ENCODE data around the gene COL24A1. TPM values are rescaled to one million over a fixed set of nuclear protein-coding genes. Genes with fewer than 3 reads are reported as not detected.

The COL24A1 gene
- total and polyA plus RNA-seq, 2 of the 13 experiments (the other 11 are each of a cell fraction or from before 2014, with no cell fraction given), result 0.04 to 0.13 TPM

DNA sequence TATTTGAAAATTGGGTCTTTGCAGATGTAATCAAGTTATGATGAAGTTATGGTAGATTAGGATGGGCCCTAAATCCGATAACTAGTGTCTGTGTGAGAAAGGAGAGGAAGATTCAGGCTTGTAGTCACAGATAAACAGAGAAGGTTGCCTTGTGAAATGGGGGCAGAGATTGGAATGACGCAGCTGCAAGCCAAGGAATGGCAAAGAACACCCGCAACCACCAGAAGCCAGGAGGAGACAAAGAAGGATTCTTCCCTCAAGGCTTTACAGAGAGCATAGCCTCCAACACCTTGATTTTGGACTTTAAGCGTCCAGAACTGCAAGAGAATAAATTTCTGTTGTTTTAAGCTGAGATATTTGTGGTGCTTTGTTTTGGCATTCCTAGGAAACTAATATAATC lies 35.4 kb upstream of the COL24A1 start:
- Histone ChIP-seq H3K4me3 (replicated peaks in 1 of 3; ENCODE audit: insufficient read depth in 1 of 3, low read depth in 2 of 3, low read length in 3 of 3) (no peak overlapping the region), H2AFZ (ENCODE audit: low read length) (no peak overlapping the region), H3K79me2 (ENCODE audit: insufficient read depth, low read length) (no peaks in the 10 kb centered on the region), H4K20me1 (ENCODE audit: insufficient read depth, low read length) (no peaks in the 10 kb centered on the region), H3K9ac (ENCODE audit: insufficient read depth, low read depth, low read length) (no peak overlapping the region), H3K9me3 (ENCODE audit: low read length) (no peaks in the 10 kb centered on the region), H3K36me3 (replicated peaks in 1 of 2; ENCODE audit: control insufficient read depth in 1 of 2, insufficient read depth in 2 of 2, low read length in 2 of 2) (no peaks in the 10 kb centered on the region), H3K27ac (ENCODE audit: extremely low read length, insufficient read depth, low read length) (no peak overlapping the region), H3K4me1 (ENCODE audit: insufficient read depth, low read length) (no peaks in the 10 kb centered on the region), H3K27me3 (ENCODE audit: control insufficient read depth in 1 of 2, insufficient read depth in 2 of 2, low read length in 2 of 2) (no peaks in the 10 kb centered on the region), H3K4me2 (ENCODE audit: low read depth, low read length) (no peak overlapping the region)
- no peak for ATAC-seq
- BruUV-seq (replicated peaks), result no TSS peak
- 18% methylated on average over 4 of the region's 4 CpGs for WGBS (ENCODE audit: low lambda C conversion rate)
- FAIRE-seq, result no peak
- intact Hi-C loops (cut with micrococcal nuclease; ENCODE audit: unreplicated experiment) (no loop called here), in situ Hi-C loops (cut with HindIII; ENCODE audit: extremely low pct_ligation_motif_present, low pct_unique_long_range_greater_than_20kb) (no loop called here)
- no peak for DNase-seq (ENCODE audit: low spot score)
- ChIA-PET POLR2A (no interaction called here), CTCF (ENCODE audit: low intra/inter-chr PET ratio, low total read pairs) (no interaction called here)
- TF ChIP-seq HOXA3 (CRISPR knock-in tag; IDR thresholded peaks at IDR 0.05), result no peak
- TF ChIP-seq KMT2A (CRISPR knock-in tag; IDR thresholded peaks at IDR 0.05), result no peak
- TF ChIP-seq POLR2G (IDR thresholded peaks at IDR 0.05; ENCODE audit: low read depth, low read length), result no peak
- no peak for TF ChIP-seq NKX3-1 (CRISPR knock-in tag; IDR thresholded peaks at IDR 0.05)
- TF ChIP-seq, protein P1, sequence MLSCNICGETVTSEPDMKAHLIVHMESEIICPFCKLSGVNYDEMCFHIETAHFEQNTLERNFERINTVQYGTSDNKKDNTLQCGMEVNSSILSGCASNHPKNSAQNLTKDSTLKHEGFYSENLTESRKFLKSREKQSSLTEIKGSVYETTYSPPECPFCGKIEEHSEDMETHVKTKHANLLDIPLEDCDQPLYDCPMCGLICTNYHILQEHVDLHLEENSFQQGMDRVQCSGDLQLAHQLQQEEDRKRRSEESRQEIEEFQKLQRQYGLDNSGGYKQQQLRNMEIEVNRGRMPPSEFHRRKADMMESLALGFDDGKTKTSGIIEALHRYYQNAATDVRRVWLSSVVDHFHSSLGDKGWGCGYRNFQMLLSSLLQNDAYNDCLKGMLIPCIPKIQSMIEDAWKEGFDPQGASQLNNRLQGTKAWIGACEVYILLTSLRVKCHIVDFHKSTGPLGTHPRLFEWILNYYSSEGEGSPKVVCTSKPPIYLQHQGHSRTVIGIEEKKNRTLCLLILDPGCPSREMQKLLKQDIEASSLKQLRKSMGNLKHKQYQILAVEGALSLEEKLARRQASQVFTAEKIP (CRISPR knock-in tag; IDR thresholded peaks at IDR 0.05; ENCODE audit: borderline replicate concordance), result no peak
- TF ChIP-seq, protein P2, sequence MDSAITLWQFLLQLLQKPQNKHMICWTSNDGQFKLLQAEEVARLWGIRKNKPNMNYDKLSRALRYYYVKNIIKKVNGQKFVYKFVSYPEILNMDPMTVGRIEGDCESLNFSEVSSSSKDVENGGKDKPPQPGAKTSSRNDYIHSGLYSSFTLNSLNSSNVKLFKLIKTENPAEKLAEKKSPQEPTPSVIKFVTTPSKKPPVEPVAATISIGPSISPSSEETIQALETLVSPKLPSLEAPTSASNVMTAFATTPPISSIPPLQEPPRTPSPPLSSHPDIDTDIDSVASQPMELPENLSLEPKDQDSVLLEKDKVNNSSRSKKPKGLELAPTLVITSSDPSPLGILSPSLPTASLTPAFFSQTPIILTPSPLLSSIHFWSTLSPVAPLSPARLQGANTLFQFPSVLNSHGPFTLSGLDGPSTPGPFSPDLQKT (CRISPR knock-in tag; IDR thresholded peaks at IDR 0.05; ENCODE audit: borderline replicate concordance), result no peak
- TF ChIP-seq U2AF2 (IDR thresholded peaks at IDR 0.05; ENCODE audit: low read depth, low read length), result no peak
- TF ChIP-seq SIX1 (CRISPR knock-in tag; IDR thresholded peaks at IDR 0.05; ENCODE audit: borderline replicate concordance), result no peak
- TF ChIP-seq HIVEP1 (CRISPR knock-in tag; IDR thresholded peaks at IDR 0.05), result no peak
- no peak for TF ChIP-seq SMC3 (IDR thresholded peaks at IDR 0.05; ENCODE audit: low read length)
- TF ChIP-seq, protein P3, sequence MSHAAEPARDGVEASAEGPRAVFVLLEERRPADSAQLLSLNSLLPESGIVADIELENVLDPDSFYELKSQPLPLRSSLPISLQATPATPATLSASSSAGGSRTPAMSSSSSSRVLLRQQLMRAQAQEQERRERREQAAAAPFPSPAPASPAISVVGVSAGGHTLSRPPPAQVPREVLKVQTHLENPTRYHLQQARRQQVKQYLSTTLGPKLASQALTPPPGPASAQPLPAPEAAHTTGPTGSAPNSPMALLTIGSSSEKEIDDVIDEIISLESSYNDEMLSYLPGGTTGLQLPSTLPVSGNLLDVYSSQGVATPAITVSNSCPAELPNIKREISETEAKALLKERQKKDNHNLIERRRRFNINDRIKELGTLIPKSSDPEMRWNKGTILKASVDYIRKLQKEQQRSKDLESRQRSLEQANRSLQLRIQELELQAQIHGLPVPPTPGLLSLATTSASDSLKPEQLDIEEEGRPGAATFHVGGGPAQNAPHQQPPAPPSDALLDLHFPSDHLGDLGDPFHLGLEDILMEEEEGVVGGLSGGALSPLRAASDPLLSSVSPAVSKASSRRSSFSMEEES (CRISPR knock-in tag; IDR thresholded peaks at IDR 0.05), result no peak
- TF ChIP-seq ESRRA (CRISPR knock-in tag; IDR thresholded peaks at IDR 0.05; ENCODE audit: low read depth), result no peak
- TF ChIP-seq, protein P4, sequence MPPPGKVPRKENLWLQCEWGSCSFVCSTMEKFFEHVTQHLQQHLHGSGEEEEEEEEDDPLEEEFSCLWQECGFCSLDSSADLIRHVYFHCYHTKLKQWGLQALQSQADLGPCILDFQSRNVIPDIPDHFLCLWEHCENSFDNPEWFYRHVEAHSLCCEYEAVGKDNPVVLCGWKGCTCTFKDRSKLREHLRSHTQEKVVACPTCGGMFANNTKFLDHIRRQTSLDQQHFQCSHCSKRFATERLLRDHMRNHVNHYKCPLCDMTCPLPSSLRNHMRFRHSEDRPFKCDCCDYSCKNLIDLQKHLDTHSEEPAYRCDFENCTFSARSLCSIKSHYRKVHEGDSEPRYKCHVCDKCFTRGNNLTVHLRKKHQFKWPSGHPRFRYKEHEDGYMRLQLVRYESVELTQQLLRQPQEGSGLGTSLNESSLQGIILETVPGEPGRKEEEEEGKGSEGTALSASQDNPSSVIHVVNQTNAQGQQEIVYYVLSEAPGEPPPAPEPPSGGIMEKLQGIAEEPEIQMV (CRISPR knock-in tag; IDR thresholded peaks at IDR 0.05; ENCODE audit: low read depth), result no peak
- TF ChIP-seq, protein P5, sequence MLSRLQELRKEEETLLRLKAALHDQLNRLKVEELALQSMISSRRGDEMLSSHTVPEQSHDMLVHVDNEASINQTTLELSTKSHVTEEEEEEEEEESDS (CRISPR knock-in tag; IDR thresholded peaks at IDR 0.05; ENCODE audit: borderline replicate concordance), result no peak
- TF ChIP-seq, protein P6, sequence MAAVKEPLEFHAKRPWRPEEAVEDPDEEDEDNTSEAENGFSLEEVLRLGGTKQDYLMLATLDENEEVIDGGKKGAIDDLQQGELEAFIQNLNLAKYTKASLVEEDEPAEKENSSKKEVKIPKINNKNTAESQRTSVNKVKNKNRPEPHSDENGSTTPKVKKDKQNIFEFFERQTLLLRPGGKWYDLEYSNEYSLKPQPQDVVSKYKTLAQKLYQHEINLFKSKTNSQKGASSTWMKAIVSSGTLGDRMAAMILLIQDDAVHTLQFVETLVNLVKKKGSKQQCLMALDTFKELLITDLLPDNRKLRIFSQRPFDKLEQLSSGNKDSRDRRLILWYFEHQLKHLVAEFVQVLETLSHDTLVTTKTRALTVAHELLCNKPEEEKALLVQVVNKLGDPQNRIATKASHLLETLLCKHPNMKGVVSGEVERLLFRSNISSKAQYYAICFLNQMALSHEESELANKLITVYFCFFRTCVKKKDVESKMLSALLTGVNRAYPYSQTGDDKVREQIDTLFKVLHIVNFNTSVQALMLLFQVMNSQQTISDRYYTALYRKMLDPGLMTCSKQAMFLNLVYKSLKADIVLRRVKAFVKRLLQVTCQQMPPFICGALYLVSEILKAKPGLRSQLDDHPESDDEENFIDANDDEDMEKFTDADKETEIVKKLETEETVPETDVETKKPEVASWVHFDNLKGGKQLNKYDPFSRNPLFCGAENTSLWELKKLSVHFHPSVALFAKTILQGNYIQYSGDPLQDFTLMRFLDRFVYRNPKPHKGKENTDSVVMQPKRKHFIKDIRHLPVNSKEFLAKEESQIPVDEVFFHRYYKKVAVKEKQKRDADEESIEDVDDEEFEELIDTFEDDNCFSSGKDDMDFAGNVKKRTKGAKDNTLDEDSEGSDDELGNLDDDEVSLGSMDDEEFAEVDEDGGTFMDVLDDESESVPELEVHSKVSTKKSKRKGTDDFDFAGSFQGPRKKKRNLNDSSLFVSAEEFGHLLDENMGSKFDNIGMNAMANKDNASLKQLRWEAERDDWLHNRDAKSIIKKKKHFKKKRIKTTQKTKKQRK (IDR thresholded peaks at IDR 0.05; ENCODE audit: low read length), result no peak
